Prostate gland (tissue), 2 donors: Measurements from ENCODE around the gene ACYP1.

ENCODE experiments used
- POLR2AphosphoS5 ChIP-seq: sonication (generic); formaldehyde crosslinking; IDR thresholded peaks from one replicate; pipeline ENCODE4 v1.6.1; 2017; ENCODE audit warnings: antibody characterized with exemption
- TF ChIP-seq, protein P1 (sequence below), 4 experiments: fragments of 200-600 bp in 2 of 4; fragments of 450-650 bp in 2 of 4; sonication (generic) in 2 of 4; IDR thresholded peaks; 1 replicate in 3 of 4; 2 replicates in 1 of 4; pipeline ENCODE4 v1.5.1; 2016 to 2019; ENCODE audit warnings: antibody characterized with exemption in 4 of 4, mild to moderate bottlenecking in 2 of 4, moderate library complexity in 2 of 4

DNA sequence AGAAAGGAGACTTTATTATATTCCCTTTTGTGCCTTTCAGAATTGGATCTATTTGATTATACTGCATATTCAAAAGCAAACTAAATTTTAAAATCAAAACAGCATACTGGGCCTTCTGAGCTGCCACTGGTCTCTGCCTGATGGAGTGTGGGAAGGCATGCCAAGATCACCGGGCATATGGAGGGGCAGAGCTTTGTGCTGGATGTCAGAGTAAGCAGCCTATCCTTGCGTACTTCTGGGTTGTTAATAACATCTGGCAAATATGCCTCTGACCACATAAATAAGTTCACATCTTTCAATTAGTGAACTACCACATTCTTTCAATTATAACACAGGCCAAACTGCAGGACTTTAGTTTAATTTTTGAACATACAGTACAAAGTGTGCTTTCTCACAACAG is 30.9 kb downstream of the ACYP1 start:
- TF ChIP-seq, protein P1, sequence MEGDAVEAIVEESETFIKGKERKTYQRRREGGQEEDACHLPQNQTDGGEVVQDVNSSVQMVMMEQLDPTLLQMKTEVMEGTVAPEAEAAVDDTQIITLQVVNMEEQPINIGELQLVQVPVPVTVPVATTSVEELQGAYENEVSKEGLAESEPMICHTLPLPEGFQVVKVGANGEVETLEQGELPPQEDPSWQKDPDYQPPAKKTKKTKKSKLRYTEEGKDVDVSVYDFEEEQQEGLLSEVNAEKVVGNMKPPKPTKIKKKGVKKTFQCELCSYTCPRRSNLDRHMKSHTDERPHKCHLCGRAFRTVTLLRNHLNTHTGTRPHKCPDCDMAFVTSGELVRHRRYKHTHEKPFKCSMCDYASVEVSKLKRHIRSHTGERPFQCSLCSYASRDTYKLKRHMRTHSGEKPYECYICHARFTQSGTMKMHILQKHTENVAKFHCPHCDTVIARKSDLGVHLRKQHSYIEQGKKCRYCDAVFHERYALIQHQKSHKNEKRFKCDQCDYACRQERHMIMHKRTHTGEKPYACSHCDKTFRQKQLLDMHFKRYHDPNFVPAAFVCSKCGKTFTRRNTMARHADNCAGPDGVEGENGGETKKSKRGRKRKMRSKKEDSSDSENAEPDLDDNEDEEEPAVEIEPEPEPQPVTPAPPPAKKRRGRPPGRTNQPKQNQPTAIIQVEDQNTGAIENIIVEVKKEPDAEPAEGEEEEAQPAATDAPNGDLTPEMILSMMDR (IDR thresholded peaks at IDR 0.05) = no peak
- no peak for TF ChIP-seq POLR2AphosphoS5
